ENCODE measurements around the gene D2HGDH. TPM values are rescaled to one million over a fixed set of nuclear protein-coding genes. Genes with fewer than 3 reads are reported as not detected.

Gene D2HGDH
- total RNA-seq, 1 donor from 2014 or later, result 34.8 TPM

DNA sequence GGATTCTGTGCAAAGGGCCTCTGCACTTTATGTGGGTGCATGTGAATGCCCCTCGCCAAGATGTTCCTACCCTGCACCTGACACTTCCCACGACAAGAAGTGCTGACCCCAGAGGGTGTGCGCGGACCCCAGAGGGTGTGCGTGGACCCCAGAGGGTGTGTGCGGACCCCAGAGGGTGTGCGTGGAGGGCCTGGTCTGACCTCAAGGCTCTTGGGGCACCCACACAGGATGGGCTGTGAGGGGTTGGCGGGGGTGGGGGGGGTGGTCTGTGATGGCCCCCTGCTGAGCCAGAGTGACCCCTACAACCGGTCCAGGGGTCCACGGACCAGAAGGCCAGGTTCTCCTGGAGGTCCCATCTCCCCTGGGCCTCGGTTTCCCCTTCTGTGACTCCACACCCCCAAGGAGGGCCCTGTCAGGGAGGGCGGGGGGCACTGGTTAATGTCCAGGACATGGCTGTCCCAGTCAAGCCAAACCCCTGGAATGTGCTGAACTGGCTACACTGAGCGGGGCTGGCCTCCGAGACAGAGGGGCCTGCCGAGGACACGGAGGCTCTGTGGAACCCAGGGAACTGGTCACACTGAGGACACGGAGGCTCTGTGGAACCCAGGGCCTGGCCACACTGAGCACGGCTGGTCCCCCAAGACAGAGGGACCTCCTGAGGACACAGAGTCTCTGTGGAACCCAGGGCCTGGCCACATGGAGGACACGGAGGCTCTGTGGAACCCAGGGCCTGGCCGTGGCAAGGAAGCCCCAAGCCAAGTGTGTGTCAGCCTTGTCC, 77.7 kb downstream of the D2HGDH start:
- Mint-ChIP-seq H3K4me1 (ENCODE audit: low read depth) (peaks cover 11% of the 10 kb centered on the region), H3K9me3 (ENCODE audit: low read depth) (no peaks in the 10 kb centered on the region), H3K27ac (no peak overlapping the region), H3K4me3 (ENCODE audit: low read depth) (no peak overlapping the region), H3K36me3 (ENCODE audit: insufficient read depth) (no peaks in the 10 kb centered on the region), H3K27me3 (peaks cover 10% of the 10 kb centered on the region)
- no peak for TF ChIP-seq CTCF (IDR thresholded peaks at IDR 0.05; ENCODE audit: unreplicated experiment)
- no peak for DNase-seq (ENCODE audit: low spot score, unreplicated experiment)

- Mint-ChIP-seq H3K4me3 (ENCODE audit: low read depth) (no peak overlapping the region), H3K27me3 (peaks cover 10% of the 10 kb centered on the region), H3K36me3 (ENCODE audit: insufficient read depth) (no peaks in the 10 kb centered on the region), H3K4me1 (ENCODE audit: low read depth) (peaks cover 11% of the 10 kb centered on the region), H3K27ac (no peak overlapping the region), H3K9me3 (ENCODE audit: low read depth) (no peaks in the 10 kb centered on the region)
- no peak for TF ChIP-seq CTCF (IDR thresholded peaks at IDR 0.05; ENCODE audit: unreplicated experiment)
- no peak for DNase-seq (ENCODE audit: low spot score, unreplicated experiment)
Measured at GRCh38 chr2:241812730-241813643, 78.6 kb downstream of the D2HGDH start.

- no peaks in the 10 kb centered on the region for H3K9me3 Mint-ChIP-seq (ENCODE audit: low read depth)
Measured at GRCh38 chr2:241813644-241814392, 79.4 kb downstream of the D2HGDH start.

GRCh38 chr2:241814393-241814642, 79.9 kb downstream of the D2HGDH start:
- no peaks in the 10 kb centered on the region for H3K9me3 Mint-ChIP-seq (ENCODE audit: low read depth)

More at GRCh38 chr2:241813644-241814392, 79.4 kb downstream of the D2HGDH start:
- TF ChIP-seq CTCF (IDR thresholded peaks at IDR 0.05; ENCODE audit: unreplicated experiment), result no peak
- no peak overlapping the region for H3K4me3 Mint-ChIP-seq (ENCODE audit: low read depth)
- peaks cover 2% of the 10 kb centered on the region for H3K4me1 Mint-ChIP-seq (ENCODE audit: low read depth)
- no peak overlapping the region for H3K27ac Mint-ChIP-seq
- no peaks in the 10 kb centered on the region for H3K36me3 Mint-ChIP-seq (ENCODE audit: insufficient read depth)
- no peak for DNase-seq (ENCODE audit: low spot score, unreplicated experiment)
- peaks cover 9% of the 10 kb centered on the region for H3K27me3 Mint-ChIP-seq

More at GRCh38 chr2:241814393-241814642, 79.9 kb downstream of the D2HGDH start:
- peaks cover 4% of the 10 kb centered on the region for H3K27me3 Mint-ChIP-seq
- H3K36me3 Mint-ChIP-seq (ENCODE audit: insufficient read depth), result no peaks in the 10 kb centered on the region
- H3K4me3 Mint-ChIP-seq (ENCODE audit: low read depth), result no peak overlapping the region
- H3K27ac Mint-ChIP-seq, result no peak overlapping the region
- no peak for DNase-seq (ENCODE audit: low spot score, unreplicated experiment)
- no peaks in the 10 kb centered on the region for H3K4me1 Mint-ChIP-seq (ENCODE audit: low read depth)
- TF ChIP-seq CTCF (IDR thresholded peaks at IDR 0.05; ENCODE audit: unreplicated experiment), result no peak

Data from progenitor cell of endocrine pancreas (in vitro differentiated cells).